GM18505 (cell line): ENCODE measurements around the gene LRCOL1.

Source experiments
- ATAC-seq: cut with Tn5 transposase; IDR thresholded peaks from one replicate; pipeline ENCODE4 v1.9.1; 2021; ENCODE audit not compliant: unreplicated experiment
- POLR2A ChIP-seq: IDR thresholded peaks from 4 replicates; pipeline ENCODE4 v1.6.1; 2011; ENCODE audit warnings: borderline replicate concordance; ENCODE audit not compliant: insufficient read depth, insufficient read length; ENCODE audit errors: extremely low read depth

Gene LRCOL1

GRCh38 chr12:132572106-132572505 lies 38.3 kb downstream of the LRCOL1 start:
- TF ChIP-seq POLR2A = no peak
- ATAC-seq = no peak

- TF ChIP-seq POLR2A = no peak
- no peak for ATAC-seq
These were observed 38.8 kb downstream of the LRCOL1 start for GRCh38 chr12:132571598-132571997.

DNA sequence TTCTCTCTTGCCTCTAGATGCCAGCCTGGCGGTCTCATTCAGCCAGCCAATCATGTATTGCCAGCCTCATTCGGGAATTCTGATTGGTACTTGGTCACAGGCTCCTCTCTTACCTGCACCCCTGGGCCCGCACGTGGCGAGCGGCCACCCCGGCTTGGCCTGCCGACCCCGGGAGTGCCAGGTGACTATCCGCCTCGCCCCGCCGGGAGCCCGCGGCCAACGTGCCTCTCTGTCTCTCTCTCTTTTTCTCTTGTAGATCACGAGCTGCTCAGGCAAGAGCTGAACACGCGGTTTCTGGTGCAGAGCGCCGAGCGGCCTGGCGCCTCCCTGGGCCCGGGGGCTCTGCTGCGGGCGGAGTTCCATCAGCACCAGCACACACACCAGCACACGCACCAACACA lies 39.3 kb downstream of the LRCOL1 start:
- ATAC-seq = no peak
- no peak for TF ChIP-seq POLR2A

DNA sequence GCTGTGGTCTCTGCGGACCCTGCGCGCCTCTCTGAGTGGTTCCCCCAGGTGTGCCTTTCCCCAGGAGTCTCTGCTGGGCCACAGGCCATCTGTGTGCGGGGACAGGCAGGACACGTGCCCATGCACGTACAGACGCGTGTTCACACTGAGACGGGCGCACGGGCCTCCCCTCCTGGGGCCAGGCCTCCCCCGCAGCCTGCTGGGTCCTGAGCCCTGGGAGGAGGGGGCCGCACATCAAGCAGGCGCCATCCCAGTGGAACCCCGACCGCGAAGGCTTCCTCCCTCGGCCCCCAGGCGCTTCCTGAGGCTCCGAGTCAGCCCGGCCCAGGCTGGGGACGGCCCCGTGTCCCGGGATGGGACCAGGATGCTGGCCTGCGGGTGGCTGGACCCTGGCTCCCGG lies 39.7 kb downstream of the LRCOL1 start:
- ATAC-seq = no peak
- no peak for TF ChIP-seq POLR2A

- no peak for TF ChIP-seq POLR2A
- no peak for ATAC-seq
These were observed 40.4 kb downstream of the LRCOL1 start for GRCh38 chr12:132569856-132570480.

DNA sequence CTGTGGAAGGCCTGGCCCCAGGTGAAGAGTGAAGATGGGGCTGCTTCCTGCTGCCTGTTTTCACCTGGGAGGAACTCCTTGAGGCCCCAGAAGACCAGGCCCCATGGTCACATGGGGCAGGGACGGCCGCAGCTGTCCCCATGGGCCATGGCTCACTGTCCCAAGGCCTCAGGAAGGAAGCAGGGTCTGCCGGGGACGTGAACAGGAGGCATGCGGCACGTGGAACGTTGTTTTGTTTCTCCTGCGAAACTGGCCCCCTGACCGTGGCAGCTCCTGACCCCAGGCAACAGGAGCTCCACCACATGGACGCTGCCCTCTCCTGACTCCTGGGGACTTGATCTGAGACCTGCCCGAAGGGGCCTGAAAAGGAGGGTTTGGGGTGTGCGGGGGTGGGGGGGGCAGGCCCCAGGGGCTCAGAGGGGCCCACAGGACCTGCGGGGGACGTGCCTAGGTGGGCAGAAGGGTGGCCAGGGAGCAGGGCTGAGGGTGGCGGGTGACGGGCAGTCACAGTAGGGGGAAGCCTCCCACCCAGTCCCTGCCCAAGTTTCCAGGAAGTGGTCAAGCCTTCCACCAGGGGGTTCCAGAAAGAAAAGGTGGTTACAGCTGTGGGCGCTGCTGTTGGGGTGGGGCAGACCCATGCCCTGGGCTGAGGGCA lies 41.4 kb downstream of the LRCOL1 start:
- TF ChIP-seq POLR2A = no peak
- no peak for ATAC-seq

DNA sequence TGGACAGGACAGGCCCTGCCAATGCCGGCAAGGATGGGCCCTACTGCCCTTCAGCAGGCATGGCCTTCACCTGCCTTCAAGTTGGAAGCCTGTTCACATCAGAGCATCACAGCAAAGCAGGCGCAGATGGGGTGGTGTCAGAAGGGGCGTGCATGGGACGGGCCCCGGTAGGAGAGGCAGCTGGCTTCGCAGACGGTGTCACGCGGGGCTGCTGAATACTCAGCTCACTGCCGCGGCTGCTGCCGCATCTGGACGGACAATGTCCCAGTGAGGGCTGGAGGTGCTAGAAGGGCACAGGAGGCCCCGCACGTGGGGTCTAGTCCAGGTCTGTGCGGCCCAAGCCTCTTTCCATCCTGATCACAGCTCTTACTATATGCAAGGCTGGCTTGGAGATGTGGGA lies 42.1 kb downstream of the LRCOL1 start:
- no peak for ATAC-seq
- no peak for TF ChIP-seq POLR2A

DNA sequence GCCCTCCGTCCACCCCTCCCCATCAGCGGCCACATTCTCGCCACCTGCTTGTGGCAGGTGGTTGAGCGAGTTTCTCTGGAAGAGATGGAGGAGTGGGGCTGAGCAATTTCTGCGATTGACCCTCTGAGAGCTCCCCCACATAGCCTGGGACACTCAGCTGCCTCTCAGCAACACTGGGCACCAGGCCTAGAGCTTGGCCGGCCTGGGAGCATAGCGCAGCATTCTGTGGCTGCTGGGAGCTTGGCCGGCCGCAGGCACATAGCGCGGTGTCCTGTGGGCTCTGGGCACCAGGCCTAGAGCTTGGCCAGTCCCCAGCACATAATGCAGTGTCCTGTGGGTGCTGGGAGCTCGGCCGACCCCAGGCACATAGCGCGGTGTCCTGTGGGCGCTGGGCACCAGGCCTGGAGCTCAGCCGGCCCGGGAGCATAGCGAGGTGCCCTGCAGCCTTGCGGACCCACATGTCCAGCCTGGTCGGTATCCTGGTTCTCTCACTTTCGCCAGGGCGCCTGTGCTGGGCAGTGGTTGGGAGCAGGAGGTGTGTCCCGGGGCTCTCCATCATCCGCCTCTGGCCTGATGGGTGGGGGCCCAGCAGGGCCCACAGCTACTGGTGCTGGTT lies 43.8 kb downstream of the LRCOL1 start:
- no peak for ATAC-seq
- TF ChIP-seq POLR2A = no peak

- no peak for ATAC-seq
- TF ChIP-seq POLR2A = no peak
These were observed 45.0 kb downstream of the LRCOL1 start for GRCh38 chr12:132565365-132565764.

- TF ChIP-seq POLR2A = no peak
- no peak for ATAC-seq
These were observed 46.5 kb downstream of the LRCOL1 start for GRCh38 chr12:132563911-132564310.

- no peak for ATAC-seq
- no peak for TF ChIP-seq POLR2A
These were observed 47.8 kb downstream of the LRCOL1 start for GRCh38 chr12:132562489-132563021.

DNA sequence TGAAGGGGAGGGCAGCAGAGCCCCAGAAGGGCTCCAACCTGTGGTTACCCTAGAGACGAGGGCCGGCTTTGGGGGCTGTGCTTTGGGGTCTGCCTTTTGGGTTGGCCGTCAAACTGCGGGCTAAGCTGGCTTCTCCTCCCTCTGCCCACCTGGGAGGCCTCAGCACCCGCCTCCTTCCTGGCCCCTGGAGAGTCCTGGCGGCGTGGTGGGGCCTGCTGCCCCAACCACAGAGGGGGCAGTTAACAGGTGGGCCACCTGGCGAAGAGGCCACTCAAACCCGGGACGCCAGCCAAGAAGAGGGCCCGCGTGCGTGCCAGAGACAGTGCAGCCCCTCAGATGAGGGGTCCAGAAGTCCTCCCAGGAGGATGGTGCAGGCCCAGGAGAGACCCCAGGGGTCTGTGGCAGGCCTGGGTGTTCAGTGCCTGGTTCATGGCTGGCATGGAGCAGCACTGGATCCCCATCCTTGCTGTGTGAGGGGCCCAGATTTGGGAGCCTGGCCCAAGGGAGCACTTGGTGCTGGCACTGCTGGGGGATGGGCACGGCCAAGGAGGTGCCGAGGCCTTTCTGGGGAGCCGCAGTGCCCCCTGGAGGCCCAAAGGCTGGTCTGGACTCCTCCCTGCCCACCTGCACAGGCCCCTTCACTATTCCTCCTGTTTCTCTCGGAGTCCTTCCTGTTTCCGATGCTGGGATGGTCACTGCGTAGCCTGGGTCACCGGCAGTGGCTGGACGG lies 48.8 kb downstream of the LRCOL1 start:
- no peak for ATAC-seq
- no peak for TF ChIP-seq POLR2A
